ELR (cell line): ENCODE data around the gene BSPRY.
A peak's percentile ranks its signal among the peaks of the same experiment; 100 is the strongest.

ENCODE experiments used
- DNase-seq: peaks from one replicate; pipeline ENCODE4 v3.0.0-alpha.2; 2015; ENCODE audit warnings: low read depth

BSPRY gene

DNA sequence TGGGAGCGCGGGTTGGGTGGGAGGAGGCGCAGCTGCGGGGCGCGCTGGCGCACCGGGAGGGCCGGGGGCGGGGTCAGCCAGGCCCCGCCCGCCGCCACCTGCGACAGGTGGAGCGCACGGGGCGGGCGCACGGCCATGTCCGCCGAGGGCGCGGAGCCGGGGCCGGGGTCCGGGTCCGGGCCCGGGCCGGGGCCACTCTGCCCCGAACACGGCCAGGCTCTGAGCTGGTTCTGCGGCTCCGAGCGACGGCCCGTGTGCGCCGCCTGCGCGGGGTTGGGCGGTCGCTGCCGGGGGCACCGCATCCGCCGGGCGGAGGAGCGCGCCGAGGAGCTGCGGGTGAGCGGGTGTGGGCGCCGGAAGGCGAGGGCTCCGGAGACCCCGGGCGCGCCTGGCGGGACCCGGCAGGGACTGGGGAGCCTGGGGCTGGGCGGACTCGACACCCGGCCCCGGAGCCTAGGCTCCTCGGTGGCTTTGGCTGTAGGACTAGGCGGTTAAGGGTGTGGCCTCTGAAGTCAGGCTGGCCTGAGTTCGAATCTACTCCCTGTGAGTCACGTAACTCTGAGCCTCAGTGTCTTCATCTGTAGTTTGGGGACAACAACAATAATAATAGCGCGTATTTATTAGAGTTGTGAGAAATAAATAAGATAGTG, at the start of gene BSPRY:
Gene BSPRY, plus strand, starts transcription at position 97 of the 650 bp plus-strand sequence. Its CDS starts 39 bp downstream, at position 136.
- no peak for DNase-seq

- no peak for DNase-seq
These were observed 49.5 kb upstream of the BSPRY start for GRCh38 chr9:113299800-113300292.

DNA sequence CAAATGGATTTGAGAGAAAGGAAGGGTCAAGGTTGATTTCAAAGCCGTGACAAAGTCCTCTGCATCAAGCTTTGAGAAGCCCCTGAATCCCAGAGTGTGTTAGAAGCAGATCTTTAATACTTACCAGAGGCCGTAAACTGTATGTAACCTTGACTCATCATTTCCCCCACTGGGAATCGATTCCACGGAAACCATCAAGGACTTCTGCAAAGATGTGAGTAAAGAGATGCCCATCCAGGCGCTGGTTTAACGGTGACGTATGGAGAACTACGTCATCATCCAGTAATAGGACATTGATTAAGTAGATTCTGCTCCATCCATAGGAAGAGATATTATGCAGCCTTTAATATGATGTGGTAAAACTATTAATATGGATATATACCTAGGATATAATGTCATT, 47.8 kb upstream of the BSPRY start:
- DNase-seq = no peak

GRCh38 chr9:113302792-113303418, 46.4 kb upstream of the BSPRY start, which contains the start of gene RNF183:
RNF183 (minus strand) TSS chr9:113303376; CDS start chr9:113298184, 5,192 bp downstream.
- no peak for DNase-seq

DNA sequence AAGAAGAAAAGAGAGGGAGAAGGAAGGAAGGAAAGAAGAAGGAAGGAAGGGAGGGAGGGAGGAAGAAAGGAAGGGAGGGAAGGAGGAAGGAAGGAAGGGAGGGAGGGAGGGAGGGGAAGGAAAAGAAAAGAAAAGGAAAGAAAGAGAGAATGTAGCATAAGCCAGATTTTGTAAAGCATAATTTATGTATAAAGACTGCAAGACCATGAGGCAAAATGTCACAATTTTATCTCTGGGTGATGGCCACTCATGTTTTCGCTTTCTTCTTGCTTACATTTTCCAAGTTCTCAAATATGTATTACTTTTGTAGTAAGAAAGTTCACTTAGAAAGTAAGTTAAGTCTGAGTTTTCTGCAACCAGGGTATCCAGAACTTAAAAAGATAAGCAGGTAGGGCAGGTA, 42.8 kb upstream of the BSPRY start:
- DNase-seq = no peak

DNA sequence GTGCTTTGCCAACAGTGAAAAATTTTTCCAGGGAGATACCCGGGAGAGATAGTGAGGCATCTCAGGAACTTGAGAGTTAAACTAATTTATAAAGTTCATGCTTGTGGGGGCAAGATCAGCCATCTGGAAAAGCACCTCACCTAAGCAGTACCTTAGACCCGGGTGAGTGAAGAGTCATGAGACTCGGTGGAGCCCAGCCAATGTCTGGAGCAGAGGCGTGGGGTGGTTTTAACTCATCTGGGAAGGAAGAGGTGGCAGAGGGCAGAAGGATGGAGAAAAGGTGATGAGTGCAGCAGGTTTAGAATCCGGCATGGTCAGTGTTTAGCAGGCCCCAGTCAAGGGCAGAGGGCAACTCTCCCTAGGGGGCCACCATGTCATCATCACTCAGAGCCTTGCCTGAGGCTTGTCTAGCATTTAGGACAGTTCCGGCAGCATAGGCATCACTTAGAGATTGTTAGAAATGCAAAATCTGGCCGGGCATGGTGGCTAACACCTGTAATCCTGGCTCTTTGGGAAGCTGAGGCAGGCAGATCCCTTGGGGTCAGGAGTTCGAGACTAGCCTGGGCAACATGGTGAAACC, 41.9 kb upstream of the BSPRY start:
- DNase-seq = no peak

DNA sequence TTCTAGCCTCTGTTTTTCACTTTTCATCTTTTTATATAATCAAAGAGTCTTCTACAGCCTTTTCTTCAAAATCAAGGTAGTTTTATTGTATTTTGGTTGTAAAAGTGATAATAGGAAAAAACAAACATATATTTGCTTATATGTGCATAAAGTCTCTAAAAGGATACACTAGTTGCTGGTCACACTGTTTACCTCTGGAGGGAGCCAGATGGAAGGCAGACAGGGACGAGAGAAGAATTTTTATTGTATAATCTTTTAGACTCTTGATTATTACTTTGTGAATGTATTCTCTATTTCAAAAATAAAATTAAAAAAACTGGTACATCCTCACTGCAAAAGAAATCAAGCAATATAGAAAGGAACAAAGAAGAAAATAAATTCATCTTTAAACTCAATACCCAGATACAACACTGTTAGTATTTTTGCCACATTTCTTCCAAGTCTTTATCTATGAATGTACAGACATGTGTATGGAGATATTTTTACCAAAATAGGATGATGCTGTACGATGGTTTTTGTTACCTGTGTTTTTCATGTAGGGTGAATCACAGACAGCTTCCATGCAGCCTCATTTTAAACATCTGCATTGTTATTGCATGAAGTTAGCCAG, 40.0 kb upstream of the BSPRY start:
- peak; percentile 70 for DNase-seq

GRCh38 chr9:113310538-113310937, 38.8 kb upstream of the BSPRY start:
- DNase-seq = no peak

DNA sequence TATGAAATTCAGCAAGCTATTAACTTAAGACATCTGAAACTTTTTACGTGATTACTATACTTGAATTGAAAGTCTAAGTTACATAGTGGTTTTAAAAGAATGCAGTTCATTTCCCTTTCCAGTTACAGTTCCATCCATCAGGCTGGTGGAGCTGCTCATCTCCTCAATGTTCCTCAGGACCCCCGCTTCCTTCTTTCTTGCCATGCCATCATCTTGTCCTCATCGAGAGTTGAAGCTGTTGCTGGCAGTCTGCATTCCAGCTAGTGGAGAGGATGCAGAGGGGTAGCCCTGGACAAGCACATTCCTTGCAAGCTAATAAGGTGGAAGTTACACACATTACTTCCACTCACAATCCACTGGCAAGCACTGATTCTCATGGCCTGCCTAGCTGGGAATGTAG, 37.4 kb upstream of the BSPRY start:
- DNase-seq = no peak

DNA sequence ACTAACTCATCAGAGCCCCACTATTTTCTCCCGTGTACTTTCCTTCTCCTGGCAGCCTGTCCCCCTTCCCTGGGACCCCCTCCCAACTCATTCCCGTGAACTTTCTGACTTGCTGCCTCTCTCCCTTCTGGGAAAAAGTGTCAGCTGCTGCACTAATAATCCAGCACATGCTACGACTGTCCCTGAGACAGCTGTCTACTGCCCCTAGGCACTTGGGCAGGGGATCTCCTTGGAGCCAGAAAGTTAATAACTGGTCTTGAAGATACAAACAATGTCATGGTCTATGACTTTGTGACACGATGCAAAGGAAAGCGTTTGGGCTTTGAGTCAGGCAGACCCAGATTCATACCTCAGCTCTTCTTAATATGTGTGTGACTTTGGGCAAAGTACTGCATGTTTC, 36.1 kb upstream of the BSPRY start:
- no peak for DNase-seq

DNA sequence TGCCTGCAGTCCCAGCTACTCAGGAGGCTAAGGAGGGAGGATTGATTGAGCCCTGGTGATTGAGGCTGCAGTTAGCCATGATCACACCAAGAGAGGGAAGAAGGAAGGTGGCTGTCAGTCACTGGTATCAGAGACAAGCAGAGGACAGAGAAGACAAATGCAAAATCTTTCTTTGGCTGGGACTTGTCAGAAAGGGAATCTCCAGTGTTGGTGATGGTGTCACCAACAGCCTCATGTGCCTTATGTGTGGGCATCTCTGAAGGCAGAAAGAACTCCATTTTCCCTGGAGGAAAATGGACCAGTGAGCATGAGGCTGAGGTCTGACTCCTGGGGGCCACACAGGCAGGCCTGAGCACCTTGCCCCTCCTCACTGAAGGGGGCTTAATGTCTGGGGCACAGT, 34.1 kb upstream of the BSPRY start:
- no peak for DNase-seq

GRCh38 chr9:113316030-113316429, 33.3 kb upstream of the BSPRY start:
- DNase-seq = no peak

GRCh38 chr9:113317777-113318176, 31.6 kb upstream of the BSPRY start:
- DNase-seq = no peak

DNA sequence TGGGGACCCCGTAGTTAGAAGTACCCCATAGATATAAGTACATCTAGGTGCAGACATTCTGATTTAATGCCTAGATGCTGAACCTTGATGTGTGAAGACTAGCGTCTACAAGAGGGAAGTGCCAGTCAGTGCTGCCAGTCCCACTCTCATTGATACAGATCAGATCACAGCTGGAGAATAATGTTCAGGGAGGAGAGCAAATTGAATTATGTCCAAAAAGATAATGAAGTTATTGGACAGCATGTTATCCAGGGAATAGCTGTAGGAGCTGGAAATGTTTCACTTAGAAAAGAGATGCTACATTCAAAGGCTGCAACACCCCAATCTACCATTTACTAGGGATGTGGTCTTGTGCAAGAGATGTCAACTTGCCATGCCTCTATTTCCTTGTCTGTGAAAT, 30.3 kb upstream of the BSPRY start:
- DNase-seq = no peak

GRCh38 chr9:113320051-113320450, 29.3 kb upstream of the BSPRY start:
- DNase-seq = no peak

DNA sequence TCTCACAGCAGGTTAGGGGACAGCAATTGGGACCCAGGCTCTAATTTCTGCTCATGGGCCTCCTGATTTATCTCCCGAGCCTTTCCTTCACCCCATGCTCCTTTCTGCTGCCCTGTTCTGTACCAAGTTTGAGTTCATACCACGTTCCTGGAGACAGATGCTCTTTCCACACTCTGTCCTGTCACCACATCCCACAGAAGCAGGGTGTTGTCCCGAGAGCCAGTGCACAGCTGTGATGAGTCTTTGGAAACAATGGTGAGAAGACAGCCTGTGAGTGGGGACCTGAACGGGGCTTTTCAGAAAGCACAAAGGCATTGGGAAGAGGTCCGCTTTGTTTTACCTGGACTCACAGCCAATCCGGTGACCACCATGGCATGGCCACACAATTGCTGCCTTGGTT, 26.7 kb upstream of the BSPRY start:
- DNase-seq = no peak

DNA sequence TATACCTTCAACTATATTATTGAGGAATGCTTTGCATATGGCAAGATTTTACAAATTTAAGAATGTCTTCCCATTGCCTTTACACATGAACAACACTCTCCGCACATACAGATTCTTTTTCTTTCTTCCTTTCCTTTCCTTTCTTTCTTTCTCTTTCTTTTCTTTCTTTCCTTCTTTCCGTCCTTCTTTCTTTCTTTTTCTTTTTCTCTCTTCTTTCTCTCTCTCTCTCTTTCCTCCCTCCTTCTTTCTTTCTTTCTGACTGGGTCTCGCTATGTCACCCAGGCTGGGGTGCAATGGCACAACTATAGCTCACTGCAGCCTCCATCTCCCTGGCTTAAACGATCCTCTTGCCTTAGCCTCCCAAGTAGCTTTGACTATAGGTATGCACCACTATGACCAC, 23.1 kb upstream of the BSPRY start:
- no peak for DNase-seq

- DNase-seq = no peak
These were observed 21.1 kb upstream of the BSPRY start for GRCh38 chr9:113328045-113328782.

GRCh38 chr9:113331780-113332179, 17.6 kb upstream of the BSPRY start:
- no peak for DNase-seq

- DNase-seq = no peak
These were observed 11.6 kb upstream of the BSPRY start for GRCh38 chr9:113337714-113338113.

DNA sequence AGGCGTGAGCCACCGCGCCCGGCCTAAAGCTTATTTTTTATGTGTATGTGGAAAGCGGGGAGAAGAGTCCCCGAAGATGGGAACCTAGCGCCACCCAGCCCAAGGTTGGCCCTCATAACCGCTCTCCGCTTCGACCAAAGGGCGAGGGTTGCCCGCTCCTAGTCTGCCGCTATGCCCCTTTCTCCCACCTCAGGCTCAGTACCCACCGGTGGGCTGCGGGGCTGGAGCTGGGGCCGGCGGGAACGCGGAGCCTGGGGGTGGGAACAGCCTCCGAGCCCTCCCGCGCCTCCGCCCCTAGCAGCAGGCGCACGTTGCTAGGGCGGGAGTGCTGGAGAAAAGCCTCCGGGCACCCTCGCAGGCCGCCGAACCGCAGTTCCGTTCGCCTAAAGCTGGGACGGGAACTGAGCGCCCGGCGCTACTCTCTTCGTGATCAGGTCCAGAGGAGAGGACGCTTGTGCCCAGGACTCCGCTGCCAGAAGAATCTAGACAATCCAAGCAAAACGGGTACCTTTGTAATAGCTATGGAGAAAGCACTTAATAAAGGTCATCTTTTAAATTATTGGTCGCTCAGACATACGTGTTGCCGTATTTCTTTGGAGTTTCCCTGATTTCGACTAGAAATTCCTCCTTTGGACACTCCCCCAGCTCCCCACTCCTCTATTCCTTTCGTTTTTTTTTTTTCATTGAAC, 9.2 kb upstream of the BSPRY start, which contains the start of gene WDR31:
Gene WDR31, minus strand, starts transcription at position 265 of the 689 bp plus-strand sequence. CDS start 8,253 bp downstream, outside the sequence.
- DNase-seq = peak; percentile 89
